GM21526 (cell line): Measurements from ENCODE around the gene MYRIP.
"Not testable (repeated sequence)": the region's sequence is repeated elsewhere in the genome, so short reads cannot be mapped to it uniquely, and the experiment has no call there.

Experiments
- ATAC-seq: cut with Tn5 transposase; IDR thresholded peaks from one replicate; pipeline ENCODE4 v1.9.1; 2021; ENCODE audit warnings: moderate library complexity; ENCODE audit not compliant: unreplicated experiment, low FRiP score

Gene MYRIP

DNA sequence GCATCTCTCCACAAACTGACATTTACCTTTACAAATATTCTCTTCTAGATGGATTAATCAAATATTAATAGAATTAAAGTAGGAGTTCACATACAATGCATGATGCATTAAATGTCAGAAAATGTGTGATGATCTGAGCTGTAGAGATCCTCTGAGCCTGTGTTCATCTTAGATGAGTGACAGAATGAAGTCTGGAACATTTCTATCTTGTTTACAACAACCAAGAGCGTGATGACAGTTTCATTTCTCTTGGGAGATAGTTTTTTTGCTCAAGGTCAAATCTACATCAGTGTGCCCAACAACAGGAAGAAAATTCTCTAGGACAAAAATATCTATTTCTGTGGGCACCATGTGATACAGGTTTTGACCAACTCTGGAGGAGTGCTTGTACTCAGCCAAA is 211.9 kb downstream of the MYRIP start:
- no peak for ATAC-seq

- no peak for ATAC-seq
Measured at GRCh38 chr3:40022297-40022827, 213.0 kb downstream of the MYRIP start.

DNA sequence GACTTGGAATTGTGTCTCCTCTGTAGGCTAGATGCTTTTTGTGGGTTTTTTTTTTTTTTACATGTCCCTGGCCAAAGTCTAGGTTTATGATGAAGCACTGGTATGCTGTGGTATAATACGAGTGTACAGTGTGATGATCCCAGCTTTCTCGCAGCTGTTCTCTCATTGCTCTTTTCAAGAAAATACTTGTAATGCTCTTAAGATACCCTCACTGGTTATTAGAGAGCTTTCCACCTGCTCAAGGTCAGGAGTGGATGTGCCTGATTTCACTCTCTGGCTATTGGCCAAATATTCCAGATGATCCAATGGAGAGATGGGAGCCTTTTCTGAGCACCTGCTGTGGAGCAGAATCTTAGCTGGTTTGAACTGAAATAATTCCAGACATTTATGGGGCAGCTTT is 215.1 kb downstream of the MYRIP start:
- ATAC-seq = no peak

GRCh38 chr3:40025892-40026291 is 216.5 kb downstream of the MYRIP start:
- ATAC-seq = not testable (repeated sequence)

DNA sequence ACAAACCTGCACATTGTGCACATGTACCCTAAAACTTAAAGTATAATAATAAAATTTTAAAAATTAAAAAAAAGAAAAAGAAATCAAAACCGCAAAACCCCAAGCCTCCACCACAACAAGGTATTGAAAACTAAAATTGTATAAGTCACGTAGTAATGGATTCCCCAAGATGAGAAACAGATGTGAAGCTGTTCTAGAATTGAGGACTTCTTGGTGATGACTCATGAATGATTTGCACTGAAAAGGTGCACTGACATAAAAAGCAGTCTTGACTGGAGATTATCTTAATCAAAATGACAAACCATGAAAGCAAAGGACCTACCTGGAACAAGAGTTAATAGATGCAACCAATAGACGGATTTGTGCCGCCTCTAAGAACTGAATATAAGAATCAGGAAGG is 225.8 kb downstream of the MYRIP start:
- ATAC-seq = no peak

GRCh38 chr3:40037582-40037981 is 228.2 kb downstream of the MYRIP start:
- no peak for ATAC-seq

- no peak for ATAC-seq
Measured at GRCh38 chr3:40042752-40043443, 233.5 kb downstream of the MYRIP start.

DNA sequence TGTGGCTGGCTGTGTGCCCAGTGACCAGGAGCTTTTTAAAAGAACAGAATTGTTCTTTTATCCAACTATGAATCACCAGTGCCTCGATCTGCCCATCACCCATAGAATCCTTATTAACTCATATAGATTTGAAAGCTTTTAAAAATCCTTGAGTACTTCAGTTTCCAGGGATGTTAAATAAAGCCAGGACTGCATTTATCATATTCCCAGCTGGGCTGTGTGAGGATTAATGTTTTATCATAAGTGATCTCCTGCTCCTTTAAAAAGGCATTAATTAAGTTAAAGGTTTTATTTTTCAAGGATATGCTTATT is 234.0 kb downstream of the MYRIP start:
- ATAC-seq = no peak

GRCh38 chr3:40044487-40044886 is 235.1 kb downstream of the MYRIP start:
- no peak for ATAC-seq

GRCh38 chr3:40045051-40045450 is 235.6 kb downstream of the MYRIP start:
- ATAC-seq = no peak

DNA sequence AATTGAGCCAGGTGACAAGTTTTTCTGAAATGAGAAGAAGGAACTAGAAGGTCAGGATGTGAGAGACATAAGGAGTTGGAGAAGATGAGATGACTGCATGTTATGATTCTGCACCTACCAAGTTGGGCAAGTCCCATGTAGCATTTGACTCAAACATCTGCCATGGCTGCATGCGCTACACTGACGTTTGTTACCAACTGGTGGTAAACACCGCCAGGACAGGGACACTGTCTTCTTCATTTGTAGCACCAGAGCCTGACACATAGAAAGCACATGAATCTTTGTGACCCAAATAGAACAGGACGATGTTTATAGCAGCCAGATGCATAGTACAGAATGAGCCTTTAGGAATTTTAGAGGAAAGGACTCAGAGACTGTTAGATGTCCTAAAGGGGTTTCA is 236.7 kb downstream of the MYRIP start:
- no peak for ATAC-seq

DNA sequence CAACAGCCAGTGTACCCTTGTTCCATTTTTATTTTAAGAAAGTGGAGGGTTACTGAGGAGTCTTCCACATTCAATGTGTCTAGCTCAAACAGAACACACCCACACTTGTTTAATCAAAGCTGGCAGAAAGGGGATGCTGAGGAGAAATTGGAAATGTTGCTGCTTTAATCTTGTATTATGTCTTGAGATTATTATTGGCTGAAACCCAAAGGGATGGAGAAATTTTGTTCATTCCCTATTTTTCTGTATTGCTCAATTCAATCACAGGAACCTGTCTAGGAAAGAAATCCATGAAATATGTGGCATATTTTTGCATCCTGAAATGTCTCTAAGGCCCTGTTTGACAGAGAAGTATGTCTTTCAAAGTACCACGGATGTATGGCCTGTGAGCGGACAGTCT is 238.0 kb downstream of the MYRIP start:
- no peak for ATAC-seq

DNA sequence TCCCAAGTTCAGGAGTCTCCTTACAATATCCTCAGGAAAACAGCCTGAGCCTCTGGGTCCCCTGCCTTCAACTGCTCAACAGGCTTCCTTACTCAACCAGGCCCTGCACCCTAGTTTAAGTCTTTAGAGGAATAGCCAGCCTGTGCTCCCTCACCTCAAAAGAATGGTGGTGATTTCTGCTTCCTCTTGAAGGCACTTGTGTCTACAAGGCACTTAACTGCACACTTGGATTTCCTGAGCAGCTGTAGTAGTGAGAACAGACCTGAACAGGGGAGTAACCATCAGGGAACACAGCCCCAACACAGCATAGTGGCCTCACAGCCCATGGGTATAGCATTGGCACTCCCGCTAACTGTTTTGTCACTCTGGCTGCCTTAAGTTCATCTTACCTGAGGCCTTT is 244.3 kb downstream of the MYRIP start:
- ATAC-seq = no peak

DNA sequence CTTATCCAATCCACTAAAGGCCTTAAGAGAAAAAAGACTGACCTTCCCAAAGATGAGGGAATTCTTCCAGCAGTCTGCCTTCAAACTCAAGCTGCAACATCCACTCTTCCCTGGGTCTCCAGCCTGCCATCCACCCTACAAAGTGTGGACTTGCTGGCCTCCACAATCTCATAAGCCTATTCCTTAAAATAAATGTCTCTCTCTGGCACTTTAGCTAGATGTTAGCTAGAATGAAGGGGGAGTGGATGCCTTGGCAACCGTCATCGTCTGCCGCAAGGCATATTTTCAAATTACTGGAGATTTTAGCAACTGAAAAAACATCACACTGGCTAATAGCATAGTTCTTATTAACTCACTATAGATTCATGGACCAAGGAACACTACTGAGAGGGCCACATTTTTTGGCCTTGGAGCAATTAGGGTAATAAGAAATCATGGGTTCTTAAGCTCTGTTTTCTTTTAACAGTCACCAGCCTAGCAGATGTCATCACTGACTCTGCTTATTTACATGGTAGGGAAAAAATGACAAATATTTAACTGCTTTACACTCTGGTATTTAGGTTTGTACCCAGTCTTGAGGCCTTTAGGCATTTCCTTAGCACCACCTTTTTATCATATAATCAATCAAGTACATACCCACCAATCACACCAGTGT is 245.3 kb downstream of the MYRIP start:
- ATAC-seq = no peak

GRCh38 chr3:40055361-40055760 is 246.0 kb downstream of the MYRIP start:
- no peak for ATAC-seq

- ATAC-seq = no peak
Measured at GRCh38 chr3:40055956-40056355, 246.5 kb downstream of the MYRIP start.

- no peak for ATAC-seq
Measured at GRCh38 chr3:40057077-40057476, 247.7 kb downstream of the MYRIP start.

DNA sequence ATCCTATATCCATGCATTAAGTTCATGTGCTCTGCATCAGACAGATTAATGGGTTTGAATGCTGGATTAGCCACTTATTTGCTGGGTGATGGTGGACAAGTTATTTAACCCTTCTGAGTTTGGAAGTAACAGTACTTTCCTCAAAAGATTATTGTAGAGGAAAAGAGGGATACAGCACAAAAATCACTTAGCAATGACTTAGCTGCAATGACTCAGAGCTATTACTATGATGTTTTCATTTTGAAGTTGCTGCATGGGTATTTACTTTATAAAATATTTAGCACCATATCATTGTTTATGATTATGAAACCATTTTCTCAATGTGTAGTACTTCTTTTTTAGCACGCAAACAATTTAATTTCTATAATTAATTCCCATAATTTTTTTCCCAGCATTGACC is 248.4 kb downstream of the MYRIP start:
- ATAC-seq = no peak

DNA sequence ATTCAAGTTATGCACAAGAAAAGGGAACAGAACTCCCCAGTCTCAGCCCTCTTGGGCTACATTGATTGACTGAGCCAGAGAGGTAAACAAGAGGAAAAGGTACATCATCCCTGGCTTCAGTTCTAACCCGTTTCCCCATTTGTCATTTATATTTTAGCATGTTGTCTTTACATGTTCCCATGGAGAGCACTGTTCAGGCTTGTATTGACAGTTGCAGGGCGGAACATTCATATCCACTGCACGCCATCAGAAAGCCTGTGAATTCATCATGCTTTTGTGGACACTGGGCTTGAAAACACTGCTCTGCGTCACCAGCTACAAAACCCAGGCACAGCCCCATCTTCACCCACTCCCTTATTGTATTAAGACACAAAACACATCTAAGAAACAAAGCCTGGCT is 259.2 kb downstream of the MYRIP start:
- ATAC-seq = no peak

GRCh38 chr3:40070816-40071215 is 261.4 kb downstream of the MYRIP start:
- no peak for ATAC-seq

GRCh38 chr3:40071683-40072238 is 262.4 kb downstream of the MYRIP start:
- ATAC-seq = no peak
